Smooth muscle cell (in vitro differentiated cells): Measurements from ENCODE around the gene ECT2L. TPM values are rescaled to one million over a fixed set of nuclear protein-coding genes. Genes with fewer than 3 reads are reported as not detected.

ENCODE experiments used
- DNase-seq: peaks from one replicate; lab custom pipeline; 2025; ENCODE audit not compliant: unreplicated experiment; lab: John Stamatoyannopoulos, UW
- H2AFZ ChIP-seq: fragments of 200-600 bp; sonication (generic); 2 replicates; pipeline ENCODE4 v1.6.0; 2016; ENCODE audit warnings: antibody characterized with exemption, low read depth, mild to moderate bottlenecking
- H3F3A ChIP-seq: fragments of 200-600 bp; sonication (generic); 2 replicates; pipeline ENCODE4 v1.6.0; 2017; ENCODE audit warnings: antibody characterized with exemption, low read depth
- H3K27ac ChIP-seq: fragments of 200-600 bp; sonication (generic); 2 replicates; pipeline ENCODE4 v1.5.1; 2016; ENCODE audit warnings: low read depth, mild to moderate bottlenecking
- H3K27me3 ChIP-seq: fragments of 200-600 bp; sonication (generic); 2 replicates; pipeline ENCODE4 v1.6.1; 2016; ENCODE audit warnings: low read depth, mild to moderate bottlenecking
- H3K36me3 ChIP-seq: fragments of 200-600 bp; sonication (generic); 2 replicates; pipeline ENCODE4 v1.5.1; 2016; ENCODE audit warnings: low read depth
- H3K4me1 ChIP-seq: fragments of 200-600 bp; sonication (generic); 2 replicates; pipeline ENCODE4 v1.5.1; 2016; ENCODE audit warnings: low read depth
- H3K4me2 ChIP-seq: fragments of 200-600 bp; sonication (generic); 2 replicates; pipeline ENCODE4 v1.6.0; 2016; ENCODE audit warnings: mild to moderate bottlenecking
- H3K4me3 ChIP-seq: fragments of 200-600 bp; sonication (generic); 2 replicates; pipeline ENCODE4 v1.5.1; 2016; ENCODE audit warnings: mild to moderate bottlenecking
- H3K79me2 ChIP-seq: fragments of 200-600 bp; sonication (generic); 2 replicates; pipeline ENCODE4 v1.6.0; 2016; ENCODE audit warnings: low read depth, mild to moderate bottlenecking
- H3K9ac ChIP-seq: fragments of 200-600 bp; sonication (generic); 2 replicates; pipeline ENCODE4 v1.6.0; 2016; ENCODE audit warnings: low read depth
- H3K9me3 ChIP-seq: fragments of 200-600 bp; sonication (generic); replicated peaks from 2 replicates; pipeline ENCODE4 v1.5.1; 2016; ENCODE audit warnings: low read depth
- H4K20me1 ChIP-seq: fragments of 200-600 bp; sonication (generic); 2 replicates; pipeline ENCODE4 v1.6.0; 2016; ENCODE audit warnings: low read depth
- CTCF ChIP-seq: fragments of 200-600 bp; sonication (generic); IDR thresholded peaks from 2 replicates; pipeline ENCODE4 v1.5.1; 2017; ENCODE audit warnings: borderline replicate concordance, mild to moderate bottlenecking, antibody characterized with exemption; ENCODE audit not compliant: insufficient read depth, poor library complexity, severe bottlenecking
- WGBS: methylation state at CpG from one replicate; pipeline ENCODE4 v1.1.7; 2016; ENCODE audit warnings: low lambda C conversion rate; 5-methylcytosine and 5-hydroxymethylcytosine counted together
- polyA plus RNA-seq: library from polyadenylated mRNA; unstranded; fragments of >200 nt; fragmentation: Nextera tagmentation; extraction: Ambion mirVana; gene quantifications from 2 replicates; pipeline ENCODE4 v1.2.1, GENCODE V29; 2016
- total RNA-seq: library from RNA; depleted of rRNA; stranded (reverse); fragments of >200 nt; gene quantifications from 2 replicates; pipeline ENCODE4 v1.2.3, GENCODE V29; 2014

ECT2L gene
- total and polyA plus RNA-seq, 2 experiments from 2014 or later, result 0.14 TPM; not detected in 1

- no peak for TF ChIP-seq CTCF
- Histone ChIP-seq H3F3A (no peaks in the 10 kb centered on the region), H3K9ac (no peak overlapping the region), H3K4me1 (peaks cover 20% of the 10 kb centered on the region), H3K4me3 (no peak overlapping the region), H3K36me3 (peaks cover 6% of the 10 kb centered on the region), H3K79me2 (peaks cover 31% of the 10 kb centered on the region), H3K4me2 (no peak overlapping the region), H2AFZ (no peak overlapping the region), H3K27me3 (no peaks in the 10 kb centered on the region), H3K27ac (no peak overlapping the region), H3K9me3 (no peaks in the 10 kb centered on the region), H4K20me1 (peaks cover 10% of the 10 kb centered on the region)
- 98% methylated on average over 2 of the region's 2 CpGs for WGBS
- DNase-seq, result no peak
These were observed 147.3 kb downstream of the ECT2L start for GRCh38 chr6:138943089-138943625.

GRCh38 chr6:138944412-138944811 lies 148.5 kb downstream of the ECT2L start:
- peaks cover 6% of the 10 kb centered on the region for H3K36me3 ChIP-seq
- DNase-seq, result no peak

GRCh38 chr6:138945354-138945753 lies 149.5 kb downstream of the ECT2L start:
- H3K79me2 ChIP-seq, result peaks cover 53% of the 10 kb centered on the region
- H3K36me3 ChIP-seq, result peaks cover 6% of the 10 kb centered on the region

More at GRCh38 chr6:138944412-138944811, 148.5 kb downstream of the ECT2L start:
- Histone ChIP-seq H3K9ac (peak overlapping the region; percentile 20), H3K27me3 (no peaks in the 10 kb centered on the region), H3K4me3 (no peak overlapping the region), H3K79me2 (peaks cover 43% of the 10 kb centered on the region), H2AFZ (no peak overlapping the region), H3F3A (peaks cover 4% of the 10 kb centered on the region), H3K4me1 (peaks cover 20% of the 10 kb centered on the region), H3K4me2 (peak overlapping the region; percentile 54), H3K27ac (peak overlapping the region; percentile 88), H3K9me3 (no peaks in the 10 kb centered on the region), H4K20me1 (peaks cover 20% of the 10 kb centered on the region)
- no peak for TF ChIP-seq CTCF
- WGBS, result 97% methylated on average over 1 of the region's 1 CpG

More at GRCh38 chr6:138945354-138945753, 149.5 kb downstream of the ECT2L start:
- no peak for DNase-seq
- Histone ChIP-seq H3K4me2 (no peak overlapping the region), H3K27ac (peak overlapping the region; percentile 88), H3K4me1 (peaks cover 20% of the 10 kb centered on the region), H3K9me3 (no peaks in the 10 kb centered on the region), H3K27me3 (no peaks in the 10 kb centered on the region), H3K4me3 (no peak overlapping the region), H2AFZ (no peak overlapping the region), H3F3A (peaks cover 4% of the 10 kb centered on the region), H4K20me1 (peaks cover 29% of the 10 kb centered on the region), H3K9ac (no peak overlapping the region)
- peak; percentile 14 for TF ChIP-seq CTCF
- 93% methylated on average over 5 of the region's 5 CpGs for WGBS
